Heart right ventricle (tissue), 16 donors: Measurements from ENCODE around the gene CNNM2. TPM values are rescaled to one million over a fixed set of nuclear protein-coding genes. Genes with fewer than 3 reads are reported as not detected.

ENCODE experiments used
- ATAC-seq, 8 donors: fragments of 200-7000 bp; cut with Tn5 transposase; one replicate each; pipeline ENCODE4 v1.9.1; 2020; ENCODE audit warnings: mild to moderate bottlenecking in 8 of 8, moderate library complexity in 8 of 8, moderate number of reproducible peaks in 1 of 8
- DNase-seq, 2 donors: peaks; one replicate each; pipeline ENCODE4 v3.0.0-alpha.2; 2020
- H3K27ac ChIP-seq, 10 donors: fragments of 200-600 bp; sonication (generic) in 2 of 10; one replicate each; pipeline versions ENCODE4 v1.5.0 to v1.8.0; 2020 to 2022; ENCODE audit warnings: mild to moderate bottlenecking in 3 of 10
- H3K27me3 ChIP-seq, 7 donors: fragments of 200-600 bp; one replicate each; pipeline ENCODE4 v1.8.0; 2021 to 2022; ENCODE audit warnings: mild to moderate bottlenecking in 2 of 7
- H3K36me3 ChIP-seq, 9 donors: fragments of 200-600 bp; sonication (generic) in 1 of 9; one replicate each; pipeline versions ENCODE4 v1.5.0 to v1.8.0; 2020 to 2022; ENCODE audit warnings: mild to moderate bottlenecking in 2 of 9
- H3K4me1 ChIP-seq, 9 donors: fragments of 200-600 bp; sonication (generic) in 1 of 9; one replicate each; pipeline versions ENCODE4 v1.5.0 to v1.8.0; 2020 to 2022; ENCODE audit warnings: mild to moderate bottlenecking in 4 of 9
- H3K4me3 ChIP-seq, 10 donors: fragments of 200-600 bp; sonication (generic) in 2 of 10; one replicate each; pipeline versions ENCODE4 v1.5.0 to v1.8.0; 2020 to 2022; ENCODE audit warnings: mild to moderate bottlenecking in 7 of 10, moderate library complexity in 2 of 10
- H3K9me3 ChIP-seq, 11 donors: fragments of 200-600 bp in 10 of 11; sonication (generic) in 2 of 11; one replicate each; pipeline versions ENCODE4 v1.5.0 to v1.8.0; 2013 to 2022; ENCODE audit warnings: mild to moderate bottlenecking in 2 of 11, control low read depth in 1 of 11, moderate library complexity in 1 of 11
- WGBS, 2 donors: extraction: QIAGEN DNeasy Blood & Tissue Kit; methylation state at CpG; one replicate each; pipeline ENCODE4 v1.1.7; 2013; ENCODE audit warnings: inconsistent platforms in 1 of 2; 5-methylcytosine and 5-hydroxymethylcytosine counted together
- intact Hi-C, 10 donors: fragments of 100-400 bp; cut with DNase I; formaldehyde crosslinking; loops; one replicate each; pipeline versions ENCODE4 v1.11.1 to v1.14.2; 2022
- polyA plus RNA-seq, 2 donors: library from polyadenylated mRNA; stranded (reverse); fragments of 200-250 nt; gene quantifications; one replicate each; pipeline ENCODE4 v1.2.3, GENCODE V29; 2013
- total RNA-seq, 10 donors: library from RNA; stranded (reverse); fragmentation: NEBNext Ultra II Directional in 3 of 10; extraction: Animal tissue kit (Norgen Biotek cat#: 25700) in 3 of 10; gene quantifications; one replicate each; pipeline versions ENCODE4 v1.2.1 to v1.2.4, GENCODE V29; 2021 to 2023
- TF ChIP-seq, protein P1 (sequence below), 9 donors: fragments of 200-600 bp; sonication (generic) in 2 of 9; IDR thresholded peaks; one replicate each; pipeline versions ENCODE4 v1.5.0 to v1.8.0; 2021 to 2022; ENCODE audit warnings: antibody characterized with exemption in 9 of 9, mild to moderate bottlenecking in 5 of 9, moderate library complexity in 1 of 9
- donor health status: Arrhythmogenic right ventricular cardiomyopathy.
- donor health status: ischemic (EF 13 %, LVEDD 7.1; RV severe dilation, severe dysfunction).
- donor health status: healthy with polysubstance abuse.
- donor health status: DM: no; HTN: yes; CAD: no.
- donor health status: DM: no; HTN: no; CAD: no.
- donor health status: ischemic (EF 25% LVEDD 6.9; RV normal size, moderate dysfunction).
- donor health status: ischemic (EF 25% LVEDD 5.7; RV mildly dilated, moderate dysfunction).
- donor health status: healthy.
- donor health status: DM: yes; HTN: yes; CAD: no.
- donor health status: Ischemic cardiomyopathy.
- donor health status: ischemic (EF 35%, LVEDD 5.7; RV mildly dilated, moderate dysfunction).
- donor health status: nonischemic (EF 11% LVEDD 7.7; RV severe dilation, severe dysfunction).
- donor health status: DM: yes; HTN: yes; CAD: no.
- donor health status: PGD.
- donor health status: ischemic (EF 29% LVEDD 5.4; RV normal size, mild dysfunction).
- donor health status: nonischemic (EF 23%, LVEDD 6.1; RV moderate dilation, normal function).

CNNM2 gene
- total and polyA plus RNA-seq, 12 donors: 1.3 to 5.3 (median 3.9) TPM

DNA sequence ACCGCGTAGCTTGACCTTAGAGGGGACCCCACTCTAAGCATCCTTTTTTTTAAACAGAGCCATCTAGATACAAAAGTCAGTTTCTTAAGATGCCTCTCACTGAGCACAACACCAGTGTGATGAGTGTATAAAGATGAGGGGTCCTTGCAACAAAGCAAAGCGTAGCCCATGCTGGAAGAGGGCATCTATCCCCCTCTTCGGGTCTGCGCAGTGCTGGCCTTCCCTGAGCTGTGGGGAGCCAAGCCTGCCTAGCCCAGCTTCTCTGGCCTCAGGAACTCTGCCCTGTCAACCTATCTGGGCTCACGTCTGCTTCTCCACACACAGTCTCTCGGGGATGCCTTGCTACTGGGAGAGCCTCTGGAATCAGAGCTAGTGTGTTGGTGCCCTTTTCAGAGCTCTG lies 161.0 kb downstream of the CNNM2 start:
- Histone ChIP-seq H3K4me1 (no peaks in the 10 kb centered on the region), H3K27me3 (no peaks in the 10 kb centered on the region), H3K9me3 (no peaks in the 10 kb centered on the region), H3K27ac (no peak overlapping the region), H3K36me3 (peaks cover 0 to 75% (median 24%) of the 10 kb centered on the region in 9 donors), H3K4me3 (no peak overlapping the region)
- 94 to 97% methylated on average over 7 of the region's 7 CpGs for WGBS, 2 donors
- intact Hi-C loops: loop anchor here in 4 of 10 donors (10.0 kb wide), 3 partner anchors 166 to 354 kb away; partner anchors contain the start of genes CYP17A1 (in 3 of the 4) and RPEL1 (in 1 of the 4)
- ATAC-seq (no peak), DNase-seq (no peak)
- TF ChIP-seq, protein P1, sequence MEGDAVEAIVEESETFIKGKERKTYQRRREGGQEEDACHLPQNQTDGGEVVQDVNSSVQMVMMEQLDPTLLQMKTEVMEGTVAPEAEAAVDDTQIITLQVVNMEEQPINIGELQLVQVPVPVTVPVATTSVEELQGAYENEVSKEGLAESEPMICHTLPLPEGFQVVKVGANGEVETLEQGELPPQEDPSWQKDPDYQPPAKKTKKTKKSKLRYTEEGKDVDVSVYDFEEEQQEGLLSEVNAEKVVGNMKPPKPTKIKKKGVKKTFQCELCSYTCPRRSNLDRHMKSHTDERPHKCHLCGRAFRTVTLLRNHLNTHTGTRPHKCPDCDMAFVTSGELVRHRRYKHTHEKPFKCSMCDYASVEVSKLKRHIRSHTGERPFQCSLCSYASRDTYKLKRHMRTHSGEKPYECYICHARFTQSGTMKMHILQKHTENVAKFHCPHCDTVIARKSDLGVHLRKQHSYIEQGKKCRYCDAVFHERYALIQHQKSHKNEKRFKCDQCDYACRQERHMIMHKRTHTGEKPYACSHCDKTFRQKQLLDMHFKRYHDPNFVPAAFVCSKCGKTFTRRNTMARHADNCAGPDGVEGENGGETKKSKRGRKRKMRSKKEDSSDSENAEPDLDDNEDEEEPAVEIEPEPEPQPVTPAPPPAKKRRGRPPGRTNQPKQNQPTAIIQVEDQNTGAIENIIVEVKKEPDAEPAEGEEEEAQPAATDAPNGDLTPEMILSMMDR (IDR thresholded peaks at IDR 0.05): no peak

- Histone ChIP-seq H3K4me1 (no peaks in the 10 kb centered on the region), H3K36me3 (peaks cover 0 to 82% (median 27%) of the 10 kb centered on the region in 9 donors), H3K4me3 (no peak overlapping the region), H3K9me3 (no peaks in the 10 kb centered on the region), H3K27me3 (no peaks in the 10 kb centered on the region), H3K27ac (no peak overlapping the region)
- 85 to 90% methylated on average over 11 of the region's 11 CpGs for WGBS, 2 donors
- DNase-seq (no peak), ATAC-seq (no peak)
- TF ChIP-seq, protein P1 (IDR thresholded peaks at IDR 0.05): no peak
- intact Hi-C loops: loop anchor here in 6 of 10 donors (5.0 to 10.0 kb wide), 4 partner anchors 165 to 355 kb away; partner anchors contain the start of genes RPEL1 (in 5 of the 6) and CYP17A1 (in 3 of the 6)
Measured at GRCh38 chr10:103079946-103080345, 161.9 kb downstream of the CNNM2 start.

DNA sequence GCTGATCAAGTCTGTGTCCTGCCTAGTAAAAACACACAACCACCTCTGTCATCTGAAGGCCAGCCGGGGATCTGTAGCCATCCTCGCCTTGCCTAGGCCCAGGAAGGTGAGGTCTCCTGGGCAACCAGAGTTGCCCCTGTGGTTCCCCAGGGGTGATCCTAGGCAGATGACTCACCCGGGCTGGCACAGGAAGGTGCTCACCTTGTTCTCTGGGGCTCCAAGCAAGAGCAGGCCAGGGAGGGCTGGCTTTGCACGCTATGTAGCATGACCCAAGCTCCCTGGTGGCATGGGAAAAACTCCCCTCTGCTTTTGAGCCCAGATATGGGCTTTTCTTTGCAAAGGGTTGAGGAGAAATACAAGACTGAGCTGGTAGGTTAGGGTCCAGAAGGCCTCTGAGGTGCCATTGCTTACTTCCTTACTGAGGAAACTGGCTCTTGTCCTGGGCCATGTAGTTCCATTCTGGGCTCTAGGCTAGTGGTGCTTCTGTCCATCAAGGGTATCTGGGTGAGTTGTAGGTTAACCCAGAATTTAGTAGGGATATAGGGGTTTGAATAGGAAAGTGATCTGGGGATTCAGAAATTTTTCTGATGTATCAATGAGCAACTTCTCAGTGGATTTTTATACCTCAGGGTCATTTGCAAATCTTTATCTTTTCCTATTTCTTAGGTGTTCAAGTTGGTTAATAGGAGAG lies 162.9 kb downstream of the CNNM2 start:
- intact Hi-C loops: loop anchor here in 4 of 10 donors (5.0 to 10.0 kb wide), 2 partner anchors 164 to 166 kb away; partner anchors contain the start of gene RPEL1 (in 4 of the 4)
- ATAC-seq (peak in 1 of 8 donors; percentile 53), DNase-seq (no peak)
- H3K36me3 ChIP-seq: peaks cover 0 to 83% (median 36%) of the 10 kb centered on the region in 9 donors
- TF ChIP-seq, protein P1 (IDR thresholded peaks at IDR 0.05): no peak
- H3K27me3 ChIP-seq: no peaks in the 10 kb centered on the region
- H3K27ac ChIP-seq: no peak overlapping the region
- 95 to 96% methylated on average over 4 of the region's 4 CpGs for WGBS, 2 donors
- no peak overlapping the region for H3K4me3 ChIP-seq
- H3K9me3 ChIP-seq: no peaks in the 10 kb centered on the region
- H3K4me1 ChIP-seq: no peaks in the 10 kb centered on the region

DNA sequence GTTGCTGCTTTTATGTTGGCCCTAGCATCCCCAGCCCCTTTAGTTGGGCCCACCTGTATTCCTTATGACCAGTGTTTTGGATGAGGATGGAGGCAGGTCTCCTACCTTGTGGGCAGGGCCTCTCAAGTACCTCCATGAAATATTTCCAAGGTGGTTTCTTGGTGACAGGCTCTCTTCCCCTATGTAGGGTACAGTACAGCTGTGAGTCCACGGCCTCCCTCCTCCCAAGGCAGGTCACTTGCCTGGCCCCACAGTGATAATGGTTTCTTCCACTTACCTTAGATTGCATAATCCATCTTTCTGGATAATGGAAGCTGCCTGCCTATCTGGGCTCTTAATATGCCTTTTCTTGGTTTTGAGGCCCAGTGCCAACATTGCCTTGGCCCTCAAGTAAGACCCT lies 164.6 kb downstream of the CNNM2 start:
- Histone ChIP-seq H3K4me3 (no peak overlapping the region), H3K27me3 (no peaks in the 10 kb centered on the region), H3K27ac (no peak overlapping the region), H3K36me3 (peaks cover 0 to 83% (median 32%) of the 10 kb centered on the region in 9 donors), H3K9me3 (no peaks in the 10 kb centered on the region), H3K4me1 (no peaks in the 10 kb centered on the region)
- DNase-seq: no peak
- intact Hi-C loops: loop anchor here in 4 of 10 donors (5.0 to 10.0 kb wide), 2 partner anchors 162 to 165 kb away; partner anchors contain the start of gene RPEL1 (in 4 of the 4)
- 100% methylated on average over 1 of the region's 1 CpG for WGBS, 2 donors
- TF ChIP-seq, protein P1 (IDR thresholded peaks at IDR 0.05): no peak
- no peak for ATAC-seq
